ENCODE data around the gene MAPK8.

The MAPK8 gene

GRCh38 chr10:48431871-48432270 is 125.4 kb downstream of the MAPK8 start:
- DNase-seq (ENCODE audit: low read depth) = no peak
- no peak for TF ChIP-seq CTCF (IDR thresholded peaks at IDR 0.05; ENCODE audit: low read depth, low read length, missing control alignments)
- H3K4me3 ChIP-seq (ENCODE audit: low read depth, low read length) = no peak overlapping the region

GRCh38 chr10:48437546-48437945 is 131.1 kb downstream of the MAPK8 start:
- DNase-seq (ENCODE audit: low read depth) = no peak
- TF ChIP-seq CTCF (IDR thresholded peaks at IDR 0.05; ENCODE audit: low read depth, low read length, missing control alignments) = no peak
- H3K4me3 ChIP-seq (ENCODE audit: low read depth, low read length) = no peak overlapping the region

- no peak for TF ChIP-seq CTCF (IDR thresholded peaks at IDR 0.05; ENCODE audit: low read depth, low read length, missing control alignments)
- no peak overlapping the region for H3K4me3 ChIP-seq (ENCODE audit: low read depth, low read length)
- DNase-seq (ENCODE audit: low read depth) = no peak
Measured at GRCh38 chr10:48439031-48439430, 132.6 kb downstream of the MAPK8 start.

GRCh38 chr10:48439581-48440041 is 133.1 kb downstream of the MAPK8 start:
- TF ChIP-seq CTCF (IDR thresholded peaks at IDR 0.05; ENCODE audit: low read depth, low read length, missing control alignments) = no peak
- DNase-seq (ENCODE audit: low read depth) = no peak
- H3K4me3 ChIP-seq (ENCODE audit: low read depth, low read length) = no peak overlapping the region

- TF ChIP-seq CTCF (IDR thresholded peaks at IDR 0.05; ENCODE audit: low read depth, low read length, missing control alignments) = no peak
- no peak for DNase-seq (ENCODE audit: low read depth)
- no peak overlapping the region for H3K4me3 ChIP-seq (ENCODE audit: low read depth, low read length)
Measured at GRCh38 chr10:48440771-48441170, 134.3 kb downstream of the MAPK8 start.

- TF ChIP-seq CTCF (IDR thresholded peaks at IDR 0.05; ENCODE audit: low read depth, low read length, missing control alignments) = no peak
- H3K4me3 ChIP-seq (ENCODE audit: low read depth, low read length) = no peak overlapping the region
- no peak for DNase-seq (ENCODE audit: low read depth)
Measured at GRCh38 chr10:48442090-48442808, 135.8 kb downstream of the MAPK8 start.

- H3K4me3 ChIP-seq (ENCODE audit: low read depth, low read length) = no peak overlapping the region
- no peak for TF ChIP-seq CTCF (IDR thresholded peaks at IDR 0.05; ENCODE audit: low read depth, low read length, missing control alignments)
- no peak for DNase-seq (ENCODE audit: low read depth)
Measured at GRCh38 chr10:48442809-48443177, 136.3 kb downstream of the MAPK8 start.
